Measurements from ENCODE around the gene PPP1R9A. TPM values are rescaled to one million over a fixed set of nuclear protein-coding genes. Genes with fewer than 3 reads are reported as not detected.

PPP1R9A gene
- polyA plus RNA-seq, 1 donor from 2014 or later = 52.8 TPM

DNA sequence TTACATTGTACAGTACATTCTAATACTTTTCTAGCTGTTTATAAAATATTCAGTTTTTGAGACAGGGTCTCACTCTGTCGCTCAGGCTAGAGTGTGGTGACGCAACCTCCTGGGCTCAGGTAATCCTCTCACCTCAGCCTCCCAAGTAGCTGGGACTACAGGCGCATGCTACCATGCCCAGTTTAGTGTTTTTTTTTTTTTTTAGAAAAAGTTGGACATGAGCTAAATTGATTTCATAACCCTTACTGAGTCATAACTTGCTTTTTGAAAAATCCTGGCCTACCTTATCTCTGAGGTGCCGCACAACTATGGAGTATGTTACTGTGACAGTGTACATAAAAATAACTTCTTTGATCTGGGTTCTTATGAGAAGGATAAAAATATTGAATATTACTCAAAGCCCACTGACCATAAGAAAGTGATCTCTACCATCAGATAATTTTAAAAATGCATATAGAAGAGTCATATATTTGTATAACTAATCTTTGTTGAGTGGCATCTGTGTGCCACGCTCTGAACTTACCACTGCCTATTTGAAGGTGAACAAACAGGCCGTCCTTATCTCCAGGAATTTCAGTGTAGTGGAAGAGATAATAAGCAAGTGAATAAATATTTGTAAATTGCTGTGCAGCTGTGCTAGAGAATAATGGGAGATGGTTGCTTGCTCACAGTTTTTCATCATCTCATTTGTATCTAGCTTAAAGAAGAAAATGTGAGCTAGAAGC, 73.2 kb downstream of the PPP1R9A start:
- H3K79me2 ChIP-seq (replicated peaks; ENCODE audit: insufficient read depth, low read length) = peaks cover 17% of the 10 kb centered on the region
- no peaks in the 10 kb centered on the region for H3K36me3 ChIP-seq (ENCODE audit: insufficient read depth, low read length)
- no peaks in the 10 kb centered on the region for H3K27me3 ChIP-seq (ENCODE audit: insufficient read depth, low read depth, low read length)
- no peaks in the 10 kb centered on the region for H4K20me1 ChIP-seq (ENCODE audit: insufficient read depth)
- no peaks in the 10 kb centered on the region for H3K9me3 ChIP-seq (ENCODE audit: low read length)
- H3K4me2 ChIP-seq (ENCODE audit: low read length) = no peak overlapping the region
- no peak overlapping the region for H3K9ac ChIP-seq (ENCODE audit: low read length)
- no peaks in the 10 kb centered on the region for H3K9me2 ChIP-seq (ENCODE audit: insufficient read depth, low read length)
- no peak overlapping the region for H2AFZ ChIP-seq (ENCODE audit: low read depth, low read length)
- H3K4me3 ChIP-seq (ENCODE audit: low read length) = no peak overlapping the region
- TF ChIP-seq EZH2 (IDR thresholded peaks at IDR 0.05; ENCODE audit: borderline replicate concordance, insufficient read depth, low read length, poor library complexity, severe bottlenecking) (no peak), POLR2AphosphoS5 (IDR thresholded peaks at IDR 0.05) (no peak)
- H3K27ac ChIP-seq (ENCODE audit: low read length) = no peak overlapping the region
- H3F3A ChIP-seq (ENCODE audit: insufficient read depth, low read length, poor library complexity, severe bottlenecking) = no peaks in the 10 kb centered on the region

DNA sequence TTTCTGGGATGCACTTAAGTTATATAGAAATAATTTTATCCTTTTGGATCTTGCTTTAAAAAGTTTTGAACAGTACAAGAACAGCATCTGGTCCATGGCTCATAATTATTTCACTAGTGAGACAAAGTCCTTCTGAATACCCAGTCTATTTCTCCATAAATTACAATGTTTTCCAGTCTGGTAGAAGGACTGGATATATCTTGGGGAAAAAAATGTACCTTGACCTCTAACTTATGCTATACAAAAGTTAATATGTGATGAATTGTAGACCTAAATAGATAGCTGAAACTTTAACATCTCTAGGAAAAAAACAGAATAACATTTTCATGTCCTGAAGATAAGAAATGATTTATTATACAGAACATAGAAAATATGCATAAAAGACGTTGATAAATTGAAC, 88.5 kb downstream of the PPP1R9A start:
- Histone ChIP-seq H3K9me2 (ENCODE audit: insufficient read depth, low read length) (no peaks in the 10 kb centered on the region), H3K4me3 (ENCODE audit: low read length) (no peak overlapping the region), H4K20me1 (ENCODE audit: insufficient read depth) (no peaks in the 10 kb centered on the region), H3K9me3 (ENCODE audit: low read length) (no peaks in the 10 kb centered on the region), H3K4me2 (ENCODE audit: low read length) (no peak overlapping the region), H3K9ac (ENCODE audit: low read length) (no peak overlapping the region), H3F3A (ENCODE audit: insufficient read depth, low read length, poor library complexity, severe bottlenecking) (no peaks in the 10 kb centered on the region), H2AFZ (ENCODE audit: low read depth, low read length) (no peak overlapping the region), H3K27me3 (ENCODE audit: insufficient read depth, low read depth, low read length) (no peaks in the 10 kb centered on the region), H3K79me2 (replicated peaks; ENCODE audit: insufficient read depth, low read length) (peaks cover 11% of the 10 kb centered on the region), H3K27ac (ENCODE audit: low read length) (no peak overlapping the region), H3K36me3 (ENCODE audit: insufficient read depth, low read length) (no peaks in the 10 kb centered on the region)
- TF ChIP-seq RAD21 (conservative IDR thresholded peaks at IDR 0.05) (no peak), CTCF (IDR thresholded peaks at IDR 0.05; ENCODE audit: poor library complexity, severe bottlenecking) (no peak), EP300 (conservative IDR thresholded peaks at IDR 0.05; ENCODE audit: poor library complexity, severe bottlenecking) (no peak), TAF1 (IDR thresholded peaks at IDR 0.05; ENCODE audit: low read depth) (no peak), EZH2 (IDR thresholded peaks at IDR 0.05; ENCODE audit: borderline replicate concordance, insufficient read depth, low read length, poor library complexity, severe bottlenecking) (no peak), POLR2AphosphoS5 (IDR thresholded peaks at IDR 0.05) (no peak), MXI1 (conservative IDR thresholded peaks at IDR 0.05; ENCODE audit: poor library complexity, severe bottlenecking) (no peak)

- Histone ChIP-seq H3K27ac (ENCODE audit: low read length) (no peak overlapping the region), H3K9me3 (ENCODE audit: low read length) (no peaks in the 10 kb centered on the region), H3K9ac (ENCODE audit: low read length) (no peak overlapping the region), H3K4me3 (ENCODE audit: low read length) (no peak overlapping the region), H4K20me1 (ENCODE audit: insufficient read depth) (no peaks in the 10 kb centered on the region), H3K36me3 (ENCODE audit: insufficient read depth, low read length) (no peaks in the 10 kb centered on the region), H3K27me3 (ENCODE audit: insufficient read depth, low read depth, low read length) (no peaks in the 10 kb centered on the region), H3K79me2 (replicated peaks; ENCODE audit: insufficient read depth, low read length) (peaks cover 11% of the 10 kb centered on the region), H3F3A (ENCODE audit: insufficient read depth, low read length, poor library complexity, severe bottlenecking) (no peaks in the 10 kb centered on the region), H3K9me2 (ENCODE audit: insufficient read depth, low read length) (no peaks in the 10 kb centered on the region), H2AFZ (ENCODE audit: low read depth, low read length) (no peak overlapping the region), H3K4me2 (ENCODE audit: low read length) (no peak overlapping the region)
- no peak for TF ChIP-seq TAF1 (IDR thresholded peaks at IDR 0.05; ENCODE audit: low read depth)
- no peak for TF ChIP-seq POLR2AphosphoS5 (IDR thresholded peaks at IDR 0.05)
- no peak for TF ChIP-seq EP300 (conservative IDR thresholded peaks at IDR 0.05; ENCODE audit: poor library complexity, severe bottlenecking)
- no peak for TF ChIP-seq RAD21 (conservative IDR thresholded peaks at IDR 0.05)
- TF ChIP-seq MXI1 (conservative IDR thresholded peaks at IDR 0.05; ENCODE audit: poor library complexity, severe bottlenecking) = no peak
- TF ChIP-seq CTCF (IDR thresholded peaks at IDR 0.05; ENCODE audit: poor library complexity, severe bottlenecking) = no peak
- TF ChIP-seq SMC3 (conservative IDR thresholded peaks at IDR 0.05; ENCODE audit: poor library complexity) = no peak
- TF ChIP-seq, protein P1, sequence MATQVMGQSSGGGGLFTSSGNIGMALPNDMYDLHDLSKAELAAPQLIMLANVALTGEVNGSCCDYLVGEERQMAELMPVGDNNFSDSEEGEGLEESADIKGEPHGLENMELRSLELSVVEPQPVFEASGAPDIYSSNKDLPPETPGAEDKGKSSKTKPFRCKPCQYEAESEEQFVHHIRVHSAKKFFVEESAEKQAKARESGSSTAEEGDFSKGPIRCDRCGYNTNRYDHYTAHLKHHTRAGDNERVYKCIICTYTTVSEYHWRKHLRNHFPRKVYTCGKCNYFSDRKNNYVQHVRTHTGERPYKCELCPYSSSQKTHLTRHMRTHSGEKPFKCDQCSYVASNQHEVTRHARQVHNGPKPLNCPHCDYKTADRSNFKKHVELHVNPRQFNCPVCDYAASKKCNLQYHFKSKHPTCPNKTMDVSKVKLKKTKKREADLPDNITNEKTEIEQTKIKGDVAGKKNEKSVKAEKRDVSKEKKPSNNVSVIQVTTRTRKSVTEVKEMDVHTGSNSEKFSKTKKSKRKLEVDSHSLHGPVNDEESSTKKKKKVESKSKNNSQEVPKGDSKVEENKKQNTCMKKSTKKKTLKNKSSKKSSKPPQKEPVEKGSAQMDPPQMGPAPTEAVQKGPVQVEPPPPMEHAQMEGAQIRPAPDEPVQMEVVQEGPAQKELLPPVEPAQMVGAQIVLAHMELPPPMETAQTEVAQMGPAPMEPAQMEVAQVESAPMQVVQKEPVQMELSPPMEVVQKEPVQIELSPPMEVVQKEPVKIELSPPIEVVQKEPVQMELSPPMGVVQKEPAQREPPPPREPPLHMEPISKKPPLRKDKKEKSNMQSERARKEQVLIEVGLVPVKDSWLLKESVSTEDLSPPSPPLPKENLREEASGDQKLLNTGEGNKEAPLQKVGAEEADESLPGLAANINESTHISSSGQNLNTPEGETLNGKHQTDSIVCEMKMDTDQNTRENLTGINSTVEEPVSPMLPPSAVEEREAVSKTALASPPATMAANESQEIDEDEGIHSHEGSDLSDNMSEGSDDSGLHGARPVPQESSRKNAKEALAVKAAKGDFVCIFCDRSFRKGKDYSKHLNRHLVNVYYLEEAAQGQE (IDR thresholded peaks at IDR 0.05; ENCODE audit: borderline replicate concordance) = no peak
- TF ChIP-seq EZH2 (IDR thresholded peaks at IDR 0.05; ENCODE audit: borderline replicate concordance, insufficient read depth, low read length, poor library complexity, severe bottlenecking) = no peak
These were observed 89.0 kb downstream of the PPP1R9A start for GRCh38 chr7:94996369-94996768.

Measured in neural cell (in vitro differentiated cells).